MM.1S (cell line): Measurements from ENCODE around the gene BMP7.
"Not testable (repeated sequence)": the region's sequence is repeated elsewhere in the genome, so short reads cannot be mapped to it uniquely, and the experiment has no call there.

ENCODE experiments used
- DNase-seq: peaks from one replicate; pipeline ENCODE4 v3.0.0-alpha.2; 2015
- H2AFZ ChIP-seq: fragments of 300-600 bp; sonication (generic); 2 replicates; pipeline ENCODE4 v1.6.0; 2016; ENCODE audit warnings: antibody characterized with exemption, low read length
- H3F3A ChIP-seq: fragments of 300-600 bp; sonication (generic); 2 replicates; pipeline ENCODE4 v1.6.1; 2016; ENCODE audit warnings: mild to moderate bottlenecking, antibody characterized with exemption, low read length, moderate library complexity, mixed read lengths; ENCODE audit not compliant: insufficient read depth
- H3K27ac ChIP-seq: fragments of 300-600 bp; sonication (generic); 2 replicates; pipeline ENCODE4 v1.5.1; 2016; ENCODE audit warnings: mild to moderate bottlenecking, low read length
- H3K27me3 ChIP-seq: fragments of 300-600 bp; sonication (generic); replicated peaks from 2 replicates; pipeline ENCODE4 v1.6.0; 2016; ENCODE audit warnings: low read length; ENCODE audit not compliant: insufficient read depth
- H3K36me3 ChIP-seq: fragments of 300-600 bp; sonication (generic); replicated peaks from 2 replicates; pipeline ENCODE4 v1.6.1; 2016; ENCODE audit warnings: mild to moderate bottlenecking, low read length, mixed read lengths; ENCODE audit not compliant: insufficient read depth
- H3K4me1 ChIP-seq: fragments of 300-600 bp; sonication (generic); 2 replicates; pipeline ENCODE4 v1.6.1; 2016; ENCODE audit warnings: low read length, mixed read lengths
- H3K4me2 ChIP-seq: fragments of 300-600 bp; sonication (generic); 2 replicates; pipeline ENCODE4 v1.6.0; 2016; ENCODE audit warnings: low read depth, low read length
- H3K4me3 ChIP-seq: fragments of 300-600 bp; sonication (generic); 2 replicates; pipeline ENCODE4 v1.5.1; 2016; ENCODE audit warnings: low read length, mixed read lengths
- H3K79me2 ChIP-seq: fragments of 300-600 bp; sonication (generic); 2 replicates; pipeline ENCODE4 v1.6.1; 2016; ENCODE audit warnings: mixed run types, low read length, mixed read lengths
- H3K9ac ChIP-seq: fragments of 300-600 bp; sonication (generic); 2 replicates; pipeline ENCODE4 v1.6.1; 2016; ENCODE audit warnings: low read length, mixed read lengths
- H3K9me2 ChIP-seq: fragments of 300-600 bp; sonication (generic); replicated peaks from 2 replicates; pipeline ENCODE4 v1.6.1; 2016; ENCODE audit warnings: mild to moderate bottlenecking, low read length, mixed read lengths; ENCODE audit not compliant: insufficient read depth
- H3K9me3 ChIP-seq: fragments of 300-600 bp; sonication (generic); replicated peaks from 2 replicates; pipeline ENCODE4 v1.6.1; 2016; ENCODE audit warnings: mild to moderate bottlenecking, low read length, mixed read lengths; ENCODE audit not compliant: insufficient read depth
- H4K20me1 ChIP-seq: fragments of 300-600 bp; sonication (generic); 2 replicates; pipeline ENCODE4 v1.6.1; 2016; ENCODE audit warnings: mild to moderate bottlenecking, low read length, moderate library complexity, mixed read lengths; ENCODE audit not compliant: insufficient read depth
- EZH2 ChIP-seq: fragments of 300-600 bp; sonication (generic); optimal IDR thresholded peaks from 2 replicates; pipeline ENCODE3; 2017; ENCODE audit warnings: low read depth, mild to moderate bottlenecking, antibody characterized with exemption, low read length, mixed read lengths
- EZH2phosphoT487 ChIP-seq: fragments of 300-600 bp; sonication (generic); IDR thresholded peaks from 2 replicates; pipeline ENCODE4 v1.6.1; 2018; ENCODE audit warnings: antibody characterized with exemption, low read length
- TF ChIP-seq, protein P1 (sequence below): fragments of 300-600 bp; sonication (generic); IDR thresholded peaks from 2 replicates; pipeline ENCODE4 v1.5.1; 2016; ENCODE audit warnings: antibody characterized with exemption, low read length, mixed read lengths

The BMP7 gene

DNA sequence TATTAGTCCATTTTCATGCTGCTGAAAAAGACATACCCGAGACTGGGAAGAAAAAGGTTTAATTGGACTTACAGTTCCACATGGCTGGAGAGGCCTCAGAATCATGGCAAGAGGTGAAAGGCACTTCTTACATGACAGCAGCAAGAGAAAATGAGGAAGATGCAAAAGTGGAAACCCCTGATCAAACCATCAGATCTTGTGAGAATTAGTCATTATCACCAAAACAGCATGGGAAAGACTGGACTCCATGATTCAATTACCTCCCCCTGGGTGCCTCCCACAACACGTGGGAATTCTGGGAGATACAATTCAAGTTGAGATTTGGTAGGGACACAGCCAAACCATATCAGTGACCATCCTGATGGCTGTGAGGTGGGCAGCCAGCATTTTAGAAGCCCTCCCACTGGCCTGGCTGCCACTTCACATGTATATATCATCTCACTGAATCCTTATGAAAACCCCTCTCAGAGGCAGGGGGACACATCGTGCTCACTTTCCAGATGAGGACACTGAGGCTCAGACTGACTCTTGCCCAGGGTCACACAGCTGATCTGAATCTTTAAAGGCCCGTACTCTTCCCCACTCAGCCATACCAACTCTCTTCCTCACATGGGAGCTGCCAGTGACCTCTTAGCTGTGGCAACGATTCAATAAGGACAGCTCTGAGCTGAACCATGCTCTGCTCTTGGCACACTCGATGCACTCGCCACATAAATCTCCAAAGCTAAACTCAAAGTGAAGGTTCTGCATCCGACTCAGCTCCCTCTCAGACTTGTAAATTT, 25.7 kb downstream of the BMP7 start:
- peaks cover 16% of the 10 kb centered on the region for H3K27me3 ChIP-seq
- no peak overlapping the region for H3K27ac ChIP-seq
- H3K79me2 ChIP-seq = no peaks in the 10 kb centered on the region
- no peaks in the 10 kb centered on the region for H3K9me3 ChIP-seq
- no peaks in the 10 kb centered on the region for H3K36me3 ChIP-seq
- H3F3A ChIP-seq = no peaks in the 10 kb centered on the region
- TF ChIP-seq EZH2phosphoT487 (no peak), EZH2 (no peak)
- TF ChIP-seq, protein P1, sequence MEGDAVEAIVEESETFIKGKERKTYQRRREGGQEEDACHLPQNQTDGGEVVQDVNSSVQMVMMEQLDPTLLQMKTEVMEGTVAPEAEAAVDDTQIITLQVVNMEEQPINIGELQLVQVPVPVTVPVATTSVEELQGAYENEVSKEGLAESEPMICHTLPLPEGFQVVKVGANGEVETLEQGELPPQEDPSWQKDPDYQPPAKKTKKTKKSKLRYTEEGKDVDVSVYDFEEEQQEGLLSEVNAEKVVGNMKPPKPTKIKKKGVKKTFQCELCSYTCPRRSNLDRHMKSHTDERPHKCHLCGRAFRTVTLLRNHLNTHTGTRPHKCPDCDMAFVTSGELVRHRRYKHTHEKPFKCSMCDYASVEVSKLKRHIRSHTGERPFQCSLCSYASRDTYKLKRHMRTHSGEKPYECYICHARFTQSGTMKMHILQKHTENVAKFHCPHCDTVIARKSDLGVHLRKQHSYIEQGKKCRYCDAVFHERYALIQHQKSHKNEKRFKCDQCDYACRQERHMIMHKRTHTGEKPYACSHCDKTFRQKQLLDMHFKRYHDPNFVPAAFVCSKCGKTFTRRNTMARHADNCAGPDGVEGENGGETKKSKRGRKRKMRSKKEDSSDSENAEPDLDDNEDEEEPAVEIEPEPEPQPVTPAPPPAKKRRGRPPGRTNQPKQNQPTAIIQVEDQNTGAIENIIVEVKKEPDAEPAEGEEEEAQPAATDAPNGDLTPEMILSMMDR = no peak
- no peak overlapping the region for H3K4me2 ChIP-seq
- no peaks in the 10 kb centered on the region for H3K9me2 ChIP-seq
- no peak overlapping the region for H3K4me3 ChIP-seq
- DNase-seq = no peak
- H3K4me1 ChIP-seq = no peaks in the 10 kb centered on the region
- no peak overlapping the region for H2AFZ ChIP-seq
- H3K9ac ChIP-seq = no peak overlapping the region
- no peaks in the 10 kb centered on the region for H4K20me1 ChIP-seq

DNA sequence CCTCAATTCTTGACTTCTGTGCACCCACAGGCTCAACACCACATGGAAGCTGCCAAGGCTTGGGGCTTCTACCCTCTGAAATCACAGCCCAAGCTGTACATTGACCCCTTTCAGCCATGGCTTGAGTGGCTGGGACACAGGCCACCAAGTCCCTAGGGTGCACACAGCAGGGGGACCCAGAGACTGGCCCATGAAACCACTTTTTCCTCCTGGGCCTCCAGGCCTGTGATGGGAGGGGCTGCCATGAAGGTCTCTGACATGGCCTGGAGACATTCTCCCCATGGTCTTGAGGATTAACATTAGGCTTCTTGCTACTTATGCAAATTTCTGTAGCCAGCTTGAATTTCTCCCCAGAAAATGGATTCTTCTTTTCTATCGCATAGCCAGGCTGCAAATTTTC, 26.7 kb downstream of the BMP7 start:
- H3K4me2 ChIP-seq, H3K27ac ChIP-seq, H4K20me1 ChIP-seq, H3F3A ChIP-seq, H3K9ac ChIP-seq, H3K36me3 ChIP-seq, H2AFZ ChIP-seq, H3K9me2 ChIP-seq, DNase-seq, H3K9me3 ChIP-seq, H3K4me3 ChIP-seq, H3K79me2 ChIP-seq, H3K4me1 ChIP-seq: not testable (repeated sequence)
- H3K27me3 ChIP-seq = peaks cover 23% of the 10 kb centered on the region

DNA sequence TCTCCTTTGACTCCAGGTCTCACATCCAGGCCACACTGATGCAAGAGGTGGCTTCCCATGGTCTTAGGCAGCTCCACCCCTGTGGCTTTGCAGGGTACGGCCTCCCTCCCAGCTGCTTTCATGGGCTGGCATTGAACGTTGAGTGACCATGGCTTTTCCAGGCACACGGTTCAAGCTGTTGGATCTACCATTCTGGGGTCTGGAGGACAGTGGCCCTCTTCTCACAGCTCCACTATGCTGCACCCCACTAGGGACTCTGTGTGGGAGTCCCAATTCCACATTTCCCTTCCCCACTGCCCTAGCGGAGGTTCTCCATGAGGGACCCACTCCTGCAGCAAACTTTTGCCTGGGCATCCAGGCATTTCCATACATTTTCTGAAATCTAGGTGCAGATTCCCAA, 27.1 kb downstream of the BMP7 start:
- not testable (repeated sequence) for H4K20me1 ChIP-seq, H3K79me2 ChIP-seq, H3K4me1 ChIP-seq, H3K36me3 ChIP-seq, H3K4me2 ChIP-seq, DNase-seq, H3K4me3 ChIP-seq, H3K9me3 ChIP-seq, H2AFZ ChIP-seq, H3K9me2 ChIP-seq, H3K27ac ChIP-seq, H3K9ac ChIP-seq, H3F3A ChIP-seq
- H3K27me3 ChIP-seq = peaks cover 23% of the 10 kb centered on the region

DNA sequence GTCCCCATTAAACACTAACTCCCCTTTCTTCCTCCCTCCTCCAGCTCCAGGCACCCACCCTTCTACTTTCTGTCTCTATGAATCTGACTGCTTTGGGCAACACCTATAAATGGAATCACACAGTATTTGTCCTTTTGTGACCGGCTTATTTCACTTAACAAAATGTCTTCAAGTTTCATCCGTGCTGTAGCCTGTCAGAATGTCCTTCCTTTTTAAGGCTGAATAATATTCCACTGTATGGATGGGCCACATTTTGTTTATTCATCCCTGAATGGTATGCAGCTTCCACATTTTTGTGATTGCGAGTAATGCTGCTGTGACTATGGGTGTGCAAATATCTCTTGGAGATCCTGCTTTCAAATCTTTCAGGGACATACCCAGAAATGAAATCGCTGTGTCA, 28.4 kb downstream of the BMP7 start:
- no peak for TF ChIP-seq EZH2
- TF ChIP-seq EZH2phosphoT487 = no peak

DNA sequence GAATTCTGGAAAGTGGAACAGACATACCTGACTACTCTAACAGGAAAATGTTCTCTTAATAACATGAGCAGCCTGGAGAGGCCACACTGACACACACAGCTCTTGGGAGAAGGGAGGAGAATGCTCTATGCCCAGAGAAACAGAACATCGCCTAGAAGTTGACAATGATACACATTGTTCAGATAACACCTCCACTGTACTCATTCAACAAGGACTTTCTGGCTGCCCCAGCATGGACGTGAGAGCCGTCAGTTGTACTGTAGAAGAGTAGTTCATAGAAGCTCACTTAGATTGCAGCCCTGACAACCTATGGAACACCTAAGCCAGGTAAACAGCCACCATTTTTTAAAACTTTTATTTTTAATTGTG, 28.9 kb downstream of the BMP7 start:
- Histone ChIP-seq H3K4me3 (no peak overlapping the region), H4K20me1 (no peaks in the 10 kb centered on the region), H3K27me3 (peaks cover 32% of the 10 kb centered on the region), H2AFZ (no peak overlapping the region), H3K36me3 (no peaks in the 10 kb centered on the region), H3K4me2 (no peak overlapping the region), H3F3A (no peaks in the 10 kb centered on the region), H3K4me1 (no peaks in the 10 kb centered on the region), H3K9ac (no peak overlapping the region), H3K27ac (no peak overlapping the region), H3K79me2 (no peaks in the 10 kb centered on the region), H3K9me3 (no peaks in the 10 kb centered on the region), H3K9me2 (no peaks in the 10 kb centered on the region)
- no peak for DNase-seq
- TF ChIP-seq, protein P1 = no peak
- TF ChIP-seq EZH2 = no peak
- TF ChIP-seq EZH2phosphoT487 = no peak

More for the DNA sequence above, 28.4 kb downstream of the BMP7 start:
- Histone ChIP-seq H3K4me3 (no peak overlapping the region), H3K4me1 (no peaks in the 10 kb centered on the region), H3K36me3 (no peaks in the 10 kb centered on the region), H3K4me2 (no peak overlapping the region), H3K79me2 (no peaks in the 10 kb centered on the region), H4K20me1 (no peaks in the 10 kb centered on the region), H3K27ac (no peak overlapping the region), H3K27me3 (peaks cover 30% of the 10 kb centered on the region), H3K9me3 (no peaks in the 10 kb centered on the region), H2AFZ (no peak overlapping the region), H3K9ac (no peak overlapping the region), H3F3A (no peaks in the 10 kb centered on the region), H3K9me2 (no peaks in the 10 kb centered on the region)
- no peak for DNase-seq
